Ovary (tissue), 9 donors: Measurements from ENCODE around the gene SLIT3. TPM values are rescaled to one million over a fixed set of nuclear protein-coding genes. Genes with fewer than 3 reads are reported as not detected.

ENCODE experiments used
- DNase-seq, 5 donors: peaks; one replicate each; pipeline ENCODE4 v3.0.0-alpha.2; 2019 to 2020
- H3K27ac ChIP-seq, 2 donors: fragments of 200-600 bp; one replicate each; pipeline versions ENCODE4 v1.5.1 to v1.8.0; 2019 to 2022
- H3K27me3 ChIP-seq: fragments of 200-600 bp; one replicate; pipeline ENCODE4 v1.8.0; 2022
- H3K36me3 ChIP-seq: fragments of 200-600 bp; sonication (generic); one replicate; pipeline ENCODE4 v1.5.1; 2019
- H3K4me1 ChIP-seq: one replicate; pipeline ENCODE4 v1.8.1; 2013; ENCODE audit warnings: mild to moderate bottlenecking, moderate library complexity; ENCODE audit not compliant: insufficient read depth
- H3K4me3 ChIP-seq: fragments of 200-600 bp; sonication (generic); one replicate; pipeline ENCODE4 v1.5.1; 2017
- H3K9me3 ChIP-seq, 2 donors: fragments of 200-600 bp in 1 of 2; sonication (generic) in 1 of 2; one replicate each; pipeline versions ENCODE4 v1.5.1 to v1.8.1; 2013 to 2019; ENCODE audit warnings: mild to moderate bottlenecking in 1 of 2, moderate library complexity in 1 of 2
- CTCF ChIP-seq, 3 donors: fragments of 450-650 bp in 2 of 3; fragments of 200-600 bp in 1 of 3; IDR thresholded peaks; one replicate each; pipeline versions ENCODE4 v1.5.1 to v1.8.0; 2016 to 2022; ENCODE audit warnings: antibody characterized with exemption in 3 of 3, mild to moderate bottlenecking in 1 of 3
- EP300 ChIP-seq: sonication (generic); formaldehyde crosslinking; IDR thresholded peaks from one replicate; pipeline ENCODE4 v1.6.1; 2017; ENCODE audit warnings: antibody characterized with exemption
- POLR2A ChIP-seq: fragments of 450-650 bp; IDR thresholded peaks from one replicate; pipeline ENCODE4 v1.6.1; 2017; ENCODE audit warnings: antibody characterized with exemption, mild to moderate bottlenecking, moderate library complexity
- WGBS, 3 donors: extraction: QIAGEN DNeasy Blood & Tissue Kit in 1 of 3; methylation state at CpG; one replicate each; pipeline versions ENCODE4 v1.1.5 to v1.1.7; 2013 to 2017; 5-methylcytosine and 5-hydroxymethylcytosine counted together
- intact Hi-C, 4 donors: fragments of 100-400 bp; cut with DNase I; formaldehyde crosslinking; loops; one replicate each; pipeline versions ENCODE4 v1.11.0 to v1.15.1; 2022 to 2023
- microRNA counts: library from miRNA; unstranded; fragments of <30 nt; microRNA quantifications from one replicate; lab custom pipeline; 2016
- microRNA-seq, 3 donors: library from miRNA; unstranded; fragments of <30 nt; microRNA quantifications; one replicate each; pipeline versions ENCODE4 to v1.2.0, GENCODE V29; 2019 to 2020
- polyA plus RNA-seq, 2 donors: library from polyadenylated mRNA; stranded (reverse); fragments of 200-250 nt in 1 of 2; fragments of 350-450 nt in 1 of 2; fragmentation: Illumina TruSeq in 1 of 2; extraction: RNeasy Lipid Tissue Mini Kit (QIAGEN cat#74804) in 1 of 2; gene quantifications; one replicate each; pipeline ENCODE4 v1.2.3, GENCODE V29; 2013 to 2014
- small RNA-seq: library from RNA; depleted of rRNA; stranded (forward); fragments of <200 nt; gene quantifications from one replicate; pipeline ENCODE3, GENCODE V24; 2016
- total RNA-seq, 7 donors: library from RNA; depleted of rRNA in 2 of 7; stranded (reverse); fragments of >200 nt in 2 of 7; fragmentation: NEBNext Ultra II Directional in 3 of 7; extraction: Animal tissue kit (Norgen Biotek cat#: 25700) in 3 of 7; gene quantifications; one replicate each; pipeline versions ENCODE4 v1.1.0 to v1.2.4, GENCODE V29; 2016 to 2023
- donor health status: DM: no; HTN: no; CAD: no; lungs with moderate emphysema.
- donor health status: DM: no; HTN: no; CAD: no.
- donor health status: Bipolar disorder and iron deficiency.
- donor health status: DM: yes; HTN: yes; CAD: no.
- donor health status: DM: no; HTN: no; CAD: no.
- donor health status: DM: yes; HTN: yes; CAD: no.

The SLIT3 gene
- total and polyA plus RNA-seq, 9 donors: 10.3 to 106 (median 24.4) TPM

GRCh38 chr5:168612123-168612522 lies 688.8 kb downstream of the SLIT3 start:
- 43 to 57% (median 49%) methylated on average over 4 of the region's 4 CpGs for WGBS, 3 donors
- H3K27me3 ChIP-seq: no peaks in the 10 kb centered on the region

More at GRCh38 chr5:168612123-168612522, 688.8 kb downstream of the SLIT3 start:
- intact Hi-C loops: no loop called here
- TF ChIP-seq CTCF (IDR thresholded peaks at IDR 0.05): no peak
- no peak for TF ChIP-seq POLR2A
- TF ChIP-seq EP300: no peak
- Histone ChIP-seq H3K4me1 (no peaks in the 10 kb centered on the region), H3K9me3 (no peaks in the 10 kb centered on the region), H3K4me3 (no peak overlapping the region), H3K27ac (no peak overlapping the region), H3K36me3 (no peaks in the 10 kb centered on the region)
- no peak for DNase-seq

MicroRNAs encoded within 50 kb of the gene (microRNA counts, 767-probe panel; counts per million panel counts)
- 530 counts per million, percentile 78 among the panel's probes with 10 or more counts for microRNA hsa-miR-585 (lab: Ali Mortazavi, UCI)

Small RNA genes lying within 50 kb of the gene (microRNA-seq; reads per million reads assigned to microRNA genes)
- gene MIR218-2 (0 to 0.63 (median 0.18) reads per million in 3 donors), gene MIR585 (2.7 to 23.3 (median 3.0) reads per million in 3 donors)

Small RNA genes lying within 50 kb of the gene (small RNA-seq; reads per million reads assigned to genes)
- gene MIR218-2: not detected
- 0.20 reads per million for gene MIR585
- not detected for gene RF00019
